Natural killer cell (primary cell): ENCODE results near the gene ATP11A. TPM values are rescaled to one million over a fixed set of nuclear protein-coding genes. Genes with fewer than 3 reads are reported as not detected.

Experiments
- ATAC-seq, 3 donors: fragments of 150-1000 bp in 2 of 3; fragments of 200-7000 bp in 1 of 3; cut with Tn5 transposase; 1 replicate in 1 of 3; 2 replicates in 2 of 3; pipeline ENCODE4 v1.10.0; 2021; ENCODE audit warnings: mild to moderate bottlenecking in 2 of 3, moderate library complexity in 2 of 3
- DNase-seq, 2 donors: peaks; one replicate each; pipeline versions ENCODE4 v3.0.0 to v3.0.0-alpha.2; 2013 to 2021; ENCODE audit warnings: mixed read lengths in 1 of 2
- H3K27ac ChIP-seq: one replicate; pipeline ENCODE4 v1.5.1; 2013; ENCODE audit warnings: mild to moderate bottlenecking, low read length
- H3K27me3 ChIP-seq: one replicate; pipeline ENCODE4 v1.6.1; 2013; ENCODE audit warnings: low read length; ENCODE audit not compliant: control insufficient read depth, insufficient read depth
- H3K36me3 ChIP-seq: one replicate; pipeline ENCODE4 v1.6.1; 2013; ENCODE audit warnings: low read length; ENCODE audit not compliant: control insufficient read depth, insufficient read depth
- H3K4me1 ChIP-seq: one replicate; pipeline ENCODE4 v1.6.1; 2013; ENCODE audit warnings: low read length; ENCODE audit not compliant: control insufficient read depth, insufficient read depth
- H3K4me3 ChIP-seq: one replicate; pipeline ENCODE4 v1.5.1; 2013; ENCODE audit warnings: low read length
- H3K9me3 ChIP-seq: one replicate; pipeline ENCODE4 v1.6.1; 2013; ENCODE audit warnings: low read length; ENCODE audit not compliant: control insufficient read depth, insufficient read depth
- H3K27ac Mint-ChIP-seq, 2 donors: one replicate each; pipeline ENCODE4 v1.8.0; 2022; ENCODE audit warnings: mild to moderate bottlenecking in 2 of 2, mixed read lengths in 2 of 2, moderate library complexity in 1 of 2
- H3K27me3 Mint-ChIP-seq, 2 donors: one replicate each; pipeline ENCODE4 v1.8.0; 2022; ENCODE audit warnings: low read depth in 2 of 2, mixed read lengths in 2 of 2
- H3K36me3 Mint-ChIP-seq: one replicate; pipeline ENCODE4 v1.8.0; 2022; ENCODE audit warnings: mixed read lengths
- H3K4me1 Mint-ChIP-seq, 2 donors: one replicate each; pipeline ENCODE4 v1.8.0; 2022; ENCODE audit warnings: mixed read lengths in 2 of 2
- H3K4me3 Mint-ChIP-seq: one replicate; pipeline ENCODE4 v1.8.0; 2022; ENCODE audit warnings: mild to moderate bottlenecking, moderate library complexity, mixed read lengths
- H3K9me3 Mint-ChIP-seq, 2 donors: one replicate each; pipeline ENCODE4 v1.8.0; 2022; ENCODE audit warnings: mixed read lengths in 2 of 2
- CTCF ChIP-seq: fragments of 200-600 bp; IDR thresholded peaks from one replicate; pipeline ENCODE4 v1.8.0; 2022; ENCODE audit warnings: antibody characterized with exemption
- WGBS: methylation state at CpG from one replicate; pipeline ENCODE4 v1.1.7; 2013; ENCODE audit warnings: missing lambda C conversion rate; ENCODE audit not compliant: insufficient coverage; 5-methylcytosine and 5-hydroxymethylcytosine counted together
- intact Hi-C: fragments of 100-400 bp; cut with micrococcal nuclease; formaldehyde crosslinking; loops from one replicate; pipeline ENCODE4 v1.14.2; 2022
- total RNA-seq, 4 donors: library from RNA; stranded (reverse); fragments of 120-200 nt in 1 of 4; gene quantifications; one replicate each; pipeline versions ENCODE4 v1.2.3 to v1.2.4, GENCODE V29; 2013 to 2022

The ATP11A gene
- total RNA-seq, 3 donors from 2014 or later (not counting 1 experiment from before 2014, with no cell fraction given): 47.1 to 68.6 (median 50.7) TPM

- no peaks in the 10 kb centered on the region for H3K27me3 ChIP-seq
- intact Hi-C loops: no loop called here
- ATAC-seq: no peak
- DNase-seq: no peak
- H3K9me3 ChIP-seq: no peaks in the 10 kb centered on the region
- H3K4me1 Mint-ChIP-seq: peaks cover 7 to 15% of the 10 kb centered on the region in 2 donors
- H3K36me3 Mint-ChIP-seq: no peaks in the 10 kb centered on the region
- H3K4me3 Mint-ChIP-seq: no peak overlapping the region
- H3K4me1 ChIP-seq: peaks cover 7% of the 10 kb centered on the region
- no peaks in the 10 kb centered on the region for H3K27me3 Mint-ChIP-seq
- H3K27ac ChIP-seq: no peak overlapping the region
- 95% methylated on average over 16 of the region's 16 CpGs for WGBS
- no peak for TF ChIP-seq CTCF
- H3K27ac Mint-ChIP-seq: no peak overlapping the region
- H3K9me3 Mint-ChIP-seq: no peaks in the 10 kb centered on the region
- no peak overlapping the region for H3K4me3 ChIP-seq
- no peaks in the 10 kb centered on the region for H3K36me3 ChIP-seq
These were observed 64.0 kb downstream of the ATP11A start for GRCh38 chr13:112753833-112754232.

GRCh38 chr13:112754281-112755025 lies 64.6 kb downstream of the ATP11A start:
- H3K4me3 ChIP-seq: no peak overlapping the region
- no peak overlapping the region for H3K27ac ChIP-seq
- H3K27me3 ChIP-seq: no peaks in the 10 kb centered on the region
- peaks cover 7% of the 10 kb centered on the region for H3K4me1 ChIP-seq
- Mint-ChIP-seq H3K4me3 (no peak overlapping the region), H3K36me3 (no peaks in the 10 kb centered on the region), H3K9me3 (no peaks in the 10 kb centered on the region), H3K27me3 (no peaks in the 10 kb centered on the region), H3K27ac (no peak overlapping the region), H3K4me1 (peaks cover 7 to 15% of the 10 kb centered on the region in 2 donors)
- no peak for DNase-seq
- no peak for TF ChIP-seq CTCF
- no peaks in the 10 kb centered on the region for H3K36me3 ChIP-seq
- H3K9me3 ChIP-seq: no peaks in the 10 kb centered on the region
- no peak for ATAC-seq
- 96% methylated on average over 29 of the region's 29 CpGs for WGBS
- intact Hi-C loops: no loop called here

- Histone ChIP-seq H3K4me1 (peaks cover 7% of the 10 kb centered on the region), H3K27me3 (no peaks in the 10 kb centered on the region), H3K9me3 (no peaks in the 10 kb centered on the region), H3K27ac (no peak overlapping the region), H3K36me3 (no peaks in the 10 kb centered on the region), H3K4me3 (no peak overlapping the region)
- Mint-ChIP-seq H3K27ac (no peak overlapping the region), H3K9me3 (no peaks in the 10 kb centered on the region), H3K4me1 (peaks cover 7 to 15% of the 10 kb centered on the region in 2 donors), H3K27me3 (no peaks in the 10 kb centered on the region), H3K36me3 (no peaks in the 10 kb centered on the region), H3K4me3 (no peak overlapping the region)
- TF ChIP-seq CTCF: no peak
- DNase-seq (no peak), ATAC-seq (no peak)
- intact Hi-C loops: no loop called here
- WGBS: 91% methylated on average over 15 of the region's 15 CpGs
These were observed 65.5 kb downstream of the ATP11A start for GRCh38 chr13:112755331-112755730.

GRCh38 chr13:112756081-112756480 lies 66.2 kb downstream of the ATP11A start:
- Mint-ChIP-seq H3K4me3 (no peak overlapping the region), H3K27ac (no peak overlapping the region), H3K9me3 (no peaks in the 10 kb centered on the region), H3K36me3 (no peaks in the 10 kb centered on the region), H3K27me3 (no peaks in the 10 kb centered on the region), H3K4me1 (peaks cover 10 to 15% of the 10 kb centered on the region in 2 donors)
- TF ChIP-seq CTCF: no peak
- H3K4me3 ChIP-seq: no peak overlapping the region
- DNase-seq (no peak), ATAC-seq (no peak)
- H3K4me1 ChIP-seq: peaks cover 7% of the 10 kb centered on the region
- H3K36me3 ChIP-seq: no peaks in the 10 kb centered on the region
- 94% methylated on average over 6 of the region's 7 CpGs for WGBS
- H3K27me3 ChIP-seq: no peaks in the 10 kb centered on the region
- intact Hi-C loops: no loop called here
- H3K27ac ChIP-seq: no peak overlapping the region
- no peaks in the 10 kb centered on the region for H3K9me3 ChIP-seq
